SK-MEL-5 (cell line): ENCODE measurements around the gene TIMM44. TPM values are rescaled to one million over a fixed set of nuclear protein-coding genes. Genes with fewer than 3 reads are reported as not detected.
"Not testable (repeated sequence)": the region's sequence is repeated elsewhere in the genome, so short reads cannot be mapped to it uniquely, and the experiment has no call there.

Experiments
- DNase-seq: peaks from one replicate; pipeline ENCODE4 v3.0.0-alpha.2; 2016; ENCODE audit warnings: low read depth, low spot score
- in situ Hi-C: cut with HindIII; loops from 2 replicates; pipeline ENCODE4 v1.10.0; 2016; ENCODE audit warnings: low sequenced_read_pairs, high pct_unique_total_duplicates, low pct_unique_long_range_greater_than_20kb
- total RNA-seq: library from RNA; depleted of rRNA; stranded (reverse); fragments of >200 nt; shearing (Covaris generic); gene quantifications from 2 replicates; pipeline ENCODE4 v1.2.3, GENCODE V29; 2014

The TIMM44 gene
- total RNA-seq, 1 experiment from 2014 or later = 71.4 TPM

DNA sequence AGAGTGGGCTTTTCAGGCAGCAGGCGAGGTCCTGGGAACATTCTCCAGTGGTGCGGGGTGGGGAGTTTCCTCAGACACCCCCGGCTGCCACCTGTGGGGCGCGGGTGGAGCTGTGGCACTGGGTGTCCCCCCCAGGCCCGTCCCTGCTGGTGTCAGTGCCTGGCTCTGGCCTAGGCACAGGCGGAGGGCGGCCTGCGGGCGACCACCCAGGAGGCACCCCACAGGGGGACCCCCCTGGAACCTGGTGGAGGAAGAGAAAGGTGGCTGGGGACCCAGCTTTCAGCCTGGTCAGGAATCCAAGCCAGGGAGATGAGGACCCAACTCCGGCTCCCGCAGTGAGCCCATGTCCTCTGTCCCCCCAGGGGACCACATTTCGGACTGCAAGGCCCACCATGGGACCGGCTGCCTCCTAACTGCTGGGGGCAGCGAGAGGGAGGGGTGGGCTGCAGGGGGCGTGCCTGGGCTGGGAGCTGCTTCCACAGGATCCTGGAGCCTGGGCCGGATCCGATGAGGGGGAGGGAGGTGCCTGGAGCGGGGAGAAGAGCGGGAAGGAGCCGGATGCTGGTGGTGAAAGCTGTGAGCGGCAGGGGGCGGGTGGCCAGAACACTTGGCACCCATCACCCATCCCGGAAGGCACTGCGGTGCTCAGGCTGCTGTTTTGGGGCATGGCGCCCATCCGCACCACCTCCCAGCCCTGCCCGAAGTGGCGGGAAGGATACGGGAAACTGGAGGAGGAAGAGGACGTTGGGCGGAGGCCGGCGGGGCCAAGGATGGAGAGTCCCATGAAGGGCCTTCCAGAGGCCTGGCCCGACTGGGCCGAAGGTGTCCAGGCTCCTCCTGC lies 12.0 kb downstream of the TIMM44 start:
- in situ Hi-C loops = no loop called here
- no peak for DNase-seq

DNA sequence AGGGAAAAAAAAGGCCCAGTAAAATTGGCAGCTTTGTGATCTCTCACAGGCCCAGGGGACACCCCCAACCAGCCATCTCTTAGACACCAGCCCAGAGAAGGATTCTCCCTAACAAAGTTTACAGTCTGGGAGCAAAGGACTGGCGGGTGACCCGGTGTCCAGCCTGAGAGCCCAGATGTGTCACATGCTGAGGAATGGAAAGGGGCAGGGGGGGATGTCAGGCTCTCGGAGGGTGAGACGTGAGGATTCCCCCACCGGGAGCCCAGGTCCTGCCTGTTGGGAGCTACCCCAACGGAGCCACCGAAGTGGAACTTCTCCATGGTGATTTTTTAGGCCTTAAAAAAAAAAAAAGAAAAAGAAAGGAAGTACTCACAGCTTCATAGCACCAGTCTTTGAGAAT lies 12.7 kb downstream of the TIMM44 start:
- in situ Hi-C loops = no loop called here
- DNase-seq = no peak

DNA sequence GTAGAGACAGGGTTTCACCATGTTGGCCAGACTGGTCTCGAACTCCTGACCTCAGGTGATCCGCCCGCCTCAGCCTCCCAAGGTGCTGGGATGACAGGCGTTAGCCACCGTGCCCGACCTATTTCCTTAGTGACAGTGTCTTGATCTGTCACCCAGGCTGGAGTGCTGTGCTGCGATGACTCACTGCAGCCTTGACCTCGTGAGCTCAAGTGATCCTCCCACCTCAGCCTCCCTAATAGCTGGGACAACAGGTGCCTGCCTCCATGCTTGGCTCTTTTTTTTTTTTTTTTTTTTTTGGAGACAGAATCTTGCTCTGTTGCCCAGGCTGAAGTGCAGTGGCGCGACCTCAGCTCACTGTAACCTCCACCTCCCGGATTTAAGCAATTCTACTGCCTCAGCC lies 13.4 kb downstream of the TIMM44 start:
- in situ Hi-C loops, DNase-seq: not testable (repeated sequence)

DNA sequence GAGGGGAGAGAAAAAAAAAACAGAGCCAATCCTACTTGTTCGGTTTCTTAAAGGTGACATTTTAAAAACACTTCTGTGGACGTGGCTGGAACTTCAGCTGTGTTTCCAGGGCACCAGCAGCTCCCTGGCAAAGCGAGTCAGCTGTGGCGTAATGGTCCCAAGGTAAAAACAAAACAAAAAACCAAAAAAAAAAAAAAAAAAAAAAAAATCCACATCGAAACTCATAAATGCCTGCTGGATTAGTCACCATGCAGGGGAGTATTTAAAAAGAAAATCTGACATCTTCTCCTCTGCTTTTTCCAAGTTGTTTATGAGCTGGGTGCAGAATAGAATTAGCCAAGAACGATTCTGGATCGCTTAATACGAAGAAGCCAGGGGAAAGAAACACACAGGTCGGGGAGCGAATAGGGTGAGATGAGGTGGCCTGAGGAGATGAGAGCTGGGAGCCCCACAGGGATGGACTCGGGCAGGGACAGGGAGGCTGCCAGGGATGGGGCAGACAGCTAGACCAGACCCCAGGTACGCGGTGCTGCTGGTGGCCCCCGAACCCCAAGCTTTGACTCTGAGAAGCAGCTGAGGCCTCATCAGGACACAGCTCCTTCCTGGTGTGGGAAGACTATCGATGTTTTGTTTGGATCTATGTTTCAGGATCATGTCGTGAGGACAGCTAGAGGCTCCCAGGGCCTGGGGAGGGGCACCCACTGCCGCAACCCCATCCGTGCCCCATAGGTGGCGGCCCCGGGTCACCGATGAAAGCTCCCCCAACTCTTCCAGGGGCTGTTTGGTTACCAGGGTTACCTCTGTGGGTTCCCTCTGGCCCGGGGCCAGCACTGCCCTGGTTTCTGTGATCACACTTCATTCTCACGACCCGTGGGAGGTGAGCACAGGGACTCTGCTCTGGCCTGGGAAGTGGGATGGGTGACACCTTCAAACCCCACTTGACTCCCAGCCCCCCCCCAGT lies 14.4 kb downstream of the TIMM44 start:
- in situ Hi-C loops = no loop called here
- peak; percentile 40 for DNase-seq

DNA sequence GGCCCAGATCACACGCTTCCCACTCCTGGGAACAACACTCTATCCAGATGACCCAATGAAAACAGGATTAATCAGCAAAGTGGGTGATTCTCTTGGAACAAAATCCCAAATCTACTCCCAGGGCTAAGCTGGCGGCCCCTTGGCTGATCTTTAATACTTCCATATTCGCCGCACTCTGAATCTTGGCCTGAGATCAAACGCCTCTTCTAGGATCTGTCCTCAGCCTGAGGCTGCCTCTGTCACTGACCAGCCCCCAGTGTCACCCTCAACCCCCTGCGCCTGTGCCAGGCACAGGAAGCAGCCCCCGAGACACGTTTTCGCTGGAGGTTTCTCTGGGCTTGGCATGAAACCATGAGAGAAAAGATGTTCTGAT lies 15.1 kb downstream of the TIMM44 start:
- in situ Hi-C loops = no loop called here
- no peak for DNase-seq

DNA sequence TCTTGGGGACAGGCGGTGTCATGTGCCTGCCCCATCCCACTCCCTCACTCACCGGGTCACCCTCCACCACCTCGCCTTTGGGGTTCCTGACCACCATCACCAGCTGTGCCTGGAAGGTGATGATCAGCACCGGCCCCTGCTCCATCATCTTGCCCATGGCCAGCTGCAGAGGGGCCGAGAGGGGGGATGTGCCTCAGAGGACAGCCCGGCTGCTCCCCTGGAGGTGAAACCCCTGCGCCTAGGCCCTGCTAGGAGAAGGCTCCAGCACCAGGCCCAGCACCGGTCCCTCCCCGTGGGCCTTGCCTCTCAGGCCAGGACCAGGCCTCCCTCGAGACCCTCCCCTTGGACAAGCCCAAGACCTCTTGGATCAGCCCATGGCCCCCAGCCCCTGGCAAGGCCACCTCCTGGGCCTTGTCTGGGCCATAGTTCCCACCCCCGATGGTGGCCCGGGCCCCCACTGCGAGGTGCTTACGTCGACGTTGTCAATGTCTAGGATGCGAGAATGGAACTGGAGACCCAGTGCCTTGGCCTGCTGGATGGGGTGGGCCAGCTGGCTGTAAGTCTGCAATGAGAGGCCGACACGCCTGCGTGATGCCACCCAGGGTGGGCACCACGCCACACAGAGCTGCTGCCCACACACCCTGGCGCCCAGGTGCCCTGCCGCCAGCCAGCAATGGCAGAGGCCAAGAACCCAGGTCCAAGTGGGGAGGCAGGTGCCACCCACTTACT lies 15.7 kb downstream of the TIMM44 start:
- in situ Hi-C loops = no loop called here
- DNase-seq = no peak

GRCh38 chr19:7926727-7927604 lies 16.5 kb downstream of the TIMM44 start:
- DNase-seq = no peak
- in situ Hi-C loops = no loop called here

GRCh38 chr19:7926021-7926726 lies 17.3 kb downstream of the TIMM44 start, which contains the start of gene CTXN1:
CTXN1 (minus strand) TSS chr19:7926135; CDS start chr19:7925538, 597 bp downstream.
- DNase-seq = peak; percentile 42
- in situ Hi-C loops = no loop called here

DNA sequence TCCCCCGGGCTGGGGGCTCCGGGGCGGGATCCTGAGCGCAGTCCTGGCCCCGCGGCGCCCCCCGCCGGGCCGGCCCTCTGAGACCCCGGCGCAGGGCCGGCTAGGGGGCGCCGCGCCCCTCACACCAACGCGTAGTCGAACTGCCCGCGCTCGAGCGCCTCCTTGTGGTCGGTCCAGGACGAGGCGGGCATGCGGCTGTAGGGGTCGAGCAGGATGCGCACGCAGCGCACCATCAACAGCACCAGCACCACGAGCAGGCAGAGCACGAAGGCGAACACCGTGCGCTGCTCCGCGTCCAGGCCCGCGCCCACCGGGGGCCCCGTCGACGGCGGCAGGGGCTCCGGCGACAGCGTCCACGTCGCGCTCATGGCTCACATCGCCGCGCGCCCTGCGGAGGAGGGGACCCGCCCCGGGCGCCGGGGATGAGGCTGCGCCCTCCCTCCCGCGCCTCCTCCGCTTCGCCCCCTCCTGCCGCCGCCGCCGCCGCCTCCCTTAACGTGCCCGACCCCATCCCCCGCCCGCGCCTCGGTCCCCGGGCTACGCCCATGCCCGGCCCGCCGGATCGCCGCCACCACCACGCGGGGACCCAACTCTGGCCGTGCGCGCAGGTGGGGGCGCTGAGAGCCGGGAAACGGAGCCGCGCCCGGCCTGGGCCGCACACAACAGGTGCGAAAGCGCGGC lies 18.2 kb downstream of the TIMM44 start:
- in situ Hi-C loops = no loop called here

DNA sequence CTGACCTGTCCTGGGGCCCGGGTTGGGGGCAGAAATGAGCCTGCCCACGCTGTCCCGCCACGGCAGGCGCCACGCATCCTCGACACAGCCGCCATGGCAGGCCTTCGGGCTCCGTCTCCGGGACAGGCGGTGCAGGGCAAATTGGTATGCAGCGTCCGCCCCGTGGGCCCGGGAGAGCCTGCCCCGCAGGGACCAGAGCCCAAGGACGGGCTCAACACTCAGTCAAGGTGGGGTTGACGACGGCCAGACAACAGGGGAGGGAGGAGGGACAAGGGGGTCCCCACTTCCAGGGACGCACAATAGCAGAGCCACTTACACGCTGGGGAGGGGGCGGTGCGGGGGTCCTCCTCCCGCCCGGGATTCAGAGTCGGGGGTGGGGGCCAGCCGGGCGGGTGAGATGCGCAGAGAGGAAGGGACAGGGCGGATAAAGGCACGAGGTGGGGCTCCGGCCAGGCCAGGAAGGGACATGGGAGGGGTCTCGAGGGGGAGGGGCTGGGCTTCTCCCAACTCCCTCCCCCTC lies 18.8 kb downstream of the TIMM44 start:
- in situ Hi-C loops = no loop called here
- no peak for DNase-seq

More for the DNA sequence above, 18.2 kb downstream of the TIMM44 start:
- peak; percentile 73 for DNase-seq

GRCh38 chr19:7924241-7924640 lies 19.2 kb downstream of the TIMM44 start:
- in situ Hi-C loops = no loop called here
- DNase-seq = no peak

GRCh38 chr19:7923295-7924191 lies 19.9 kb downstream of the TIMM44 start:
- in situ Hi-C loops = no loop called here

GRCh38 chr19:7922836-7923195 lies 20.6 kb downstream of the TIMM44 start:
- no peak for DNase-seq
- in situ Hi-C loops = no loop called here

More at GRCh38 chr19:7923295-7924191, 19.9 kb downstream of the TIMM44 start:
- DNase-seq = no peak

DNA sequence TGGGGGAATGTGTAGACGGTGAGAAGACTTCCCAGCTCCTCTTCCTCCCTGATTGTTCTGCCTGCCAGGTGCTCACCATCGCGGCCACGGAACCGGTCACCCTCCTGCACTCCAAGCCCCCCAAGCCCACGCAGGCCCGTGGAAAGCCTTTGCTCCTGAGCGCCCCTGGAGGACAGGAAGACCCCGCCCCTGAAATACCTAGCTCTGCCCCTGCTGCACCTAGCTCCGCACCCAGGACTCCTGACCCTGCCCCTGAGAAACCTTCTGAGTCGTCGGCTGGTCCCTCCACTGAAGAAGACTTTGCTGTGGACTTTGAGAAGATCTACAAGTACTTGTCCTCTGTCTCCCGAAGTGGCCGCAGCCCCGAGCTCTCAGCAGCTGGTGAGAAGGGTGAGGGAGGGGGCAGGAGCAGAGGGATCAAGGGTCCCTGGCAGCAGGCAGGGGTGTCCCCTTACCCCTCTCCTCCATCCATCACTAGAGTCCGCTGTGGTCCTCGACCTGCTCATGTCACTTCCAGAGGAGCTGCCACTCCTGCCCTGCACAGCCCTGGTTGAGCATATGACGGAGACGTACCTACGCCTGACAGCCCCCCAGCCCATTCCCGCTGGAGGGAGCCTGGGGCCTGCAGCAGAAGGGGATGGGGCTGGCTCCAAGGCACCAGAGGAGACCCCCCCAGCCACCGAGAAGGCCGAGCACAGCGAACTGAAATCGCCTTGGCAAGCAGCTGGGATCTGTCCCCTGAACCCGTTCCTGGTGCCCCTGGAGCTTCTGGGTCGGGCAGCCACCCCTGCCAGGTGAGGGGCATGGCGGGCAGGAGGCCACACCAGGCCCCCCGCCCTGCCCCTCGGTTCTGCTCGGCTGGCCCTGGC lies 21.3 kb downstream of the TIMM44 start:
- in situ Hi-C loops = no loop called here
- no peak for DNase-seq
